SU-DHL-6 (cell line): Measurements from ENCODE around the gene GPR6.

Experiments
- H2AFZ ChIP-seq: fragments of 200-600 bp; sonication (generic); 2 replicates; pipeline ENCODE4 v1.6.1; 2014; ENCODE audit warnings: low read depth, mild to moderate bottlenecking, moderate library complexity, mixed read lengths, antibody characterized with exemption, low read length; ENCODE audit not compliant: severe bottlenecking
- H3F3A ChIP-seq: fragments of 200-600 bp; shearing (Covaris generic); 2 replicates; pipeline ENCODE4 v1.6.0; 2016; ENCODE audit warnings: antibody characterized with exemption, mild to moderate bottlenecking; ENCODE audit not compliant: insufficient read depth
- H3K27ac ChIP-seq: fragments of 200-600 bp; sonication (generic); 2 replicates; pipeline ENCODE4 v1.5.1; 2016; ENCODE audit warnings: low read depth, mild to moderate bottlenecking, low read length, moderate library complexity, mixed read lengths
- H3K27me3 ChIP-seq: fragments of 200-600 bp; sonication (generic), shearing (Covaris generic); 2 replicates; pipeline ENCODE4 v1.6.0; 2014; ENCODE audit warnings: mild to moderate bottlenecking, low read length
- H3K36me3 ChIP-seq: fragments of 200-600 bp; sonication (generic); 2 replicates; pipeline ENCODE4 v1.6.1; 2014; ENCODE audit warnings: mild to moderate bottlenecking, low read length, mixed read lengths
- H3K4me2 ChIP-seq: fragments of 300-600, 200-600 bp; shearing (Covaris generic), sonication (generic); 2 replicates; pipeline ENCODE4 v1.6.0; 2014; ENCODE audit warnings: low read length, low read depth, mild to moderate bottlenecking; ENCODE audit not compliant: poor library complexity, severe bottlenecking
- H3K4me3 ChIP-seq: fragments of 200-600 bp; sonication (generic); 2 replicates; pipeline ENCODE4 v1.5.1; 2014; ENCODE audit warnings: antibody characterized with exemption, low read length, mild to moderate bottlenecking, mixed read lengths; ENCODE audit not compliant: insufficient read depth, poor library complexity, severe bottlenecking
- H3K79me2 ChIP-seq: fragments of 200-600 bp; sonication (generic); 2 replicates; pipeline ENCODE4 v1.6.1; 2014; ENCODE audit warnings: mild to moderate bottlenecking, low read length, moderate library complexity; ENCODE audit not compliant: insufficient read depth
- H3K9ac ChIP-seq: fragments of 200-600 bp; sonication (generic); 2 replicates; pipeline ENCODE4 v1.7.0; 2014; ENCODE audit warnings: mild to moderate bottlenecking, low read length
- H3K9me2 ChIP-seq: fragments of 200-600 bp; sonication (generic); replicated peaks from 2 replicates; pipeline ENCODE4 v1.6.1; 2014; ENCODE audit warnings: low read length; ENCODE audit not compliant: insufficient read depth
- H3K9me3 ChIP-seq: fragments of 200-600 bp; sonication (generic); 2 replicates; pipeline ENCODE4 v1.6.1; 2014; ENCODE audit warnings: low read length, mixed read lengths; ENCODE audit not compliant: insufficient read depth
- H4K20me1 ChIP-seq: fragments of 200-600 bp; sonication (generic); 2 replicates; pipeline ENCODE4 v1.6.1; 2014; ENCODE audit warnings: low read depth, mild to moderate bottlenecking, antibody characterized with exemption, low read length, moderate library complexity, mixed read lengths
- CTCF ChIP-seq: fragments of 200-600 bp; sonication (generic); IDR thresholded peaks from one replicate; pipeline ENCODE4 v1.5.1; 2017; ENCODE audit warnings: antibody characterized with exemption, mild to moderate bottlenecking, low read length, moderate library complexity; ENCODE audit not compliant: insufficient read depth, poor library complexity, severe bottlenecking
- EZH2phosphoT487 ChIP-seq: fragments of 200-600 bp; sonication (generic), shearing (Covaris generic); conservative IDR thresholded peaks from 2 replicates; pipeline ENCODE4 v1.6.1; 2018; ENCODE audit warnings: mild to moderate bottlenecking, antibody characterized with exemption, low read length, moderate library complexity, mixed read lengths

Gene GPR6

GRCh38 chr6:109964949-109965348 lies 13.2 kb upstream of the GPR6 start:
- no peak overlapping the region for H3K4me3 ChIP-seq
- H3K9me2 ChIP-seq, result no peaks in the 10 kb centered on the region
- H3K27me3 ChIP-seq, result no peaks in the 10 kb centered on the region
- no peak overlapping the region for H3K9ac ChIP-seq
- no peaks in the 10 kb centered on the region for H3K79me2 ChIP-seq
- 0 out of 2 replicates have a peak, but pooled peaks cover 4% of the 10 kb centered on the region for H3K9me3 ChIP-seq
- H3K36me3 ChIP-seq, result no peaks in the 10 kb centered on the region
- no peak overlapping the region for H3K27ac ChIP-seq
- no peak overlapping the region for H2AFZ ChIP-seq
- no peaks in the 10 kb centered on the region for H3F3A ChIP-seq
- TF ChIP-seq CTCF, result no peak
- no peak for TF ChIP-seq EZH2phosphoT487
- H4K20me1 ChIP-seq, result no peaks in the 10 kb centered on the region
- H3K4me2 ChIP-seq, result no peak overlapping the region

- no peaks in the 10 kb centered on the region for H3K36me3 ChIP-seq
- TF ChIP-seq CTCF (no peak), EZH2phosphoT487 (no peak)
- no peaks in the 10 kb centered on the region for H3K27me3 ChIP-seq
- H3K27ac ChIP-seq, result no peak overlapping the region
- H3K4me2 ChIP-seq, result no peak overlapping the region
- no peak overlapping the region for H3K4me3 ChIP-seq
- H4K20me1 ChIP-seq, result no peaks in the 10 kb centered on the region
- no peak overlapping the region for H3K9ac ChIP-seq
- H3K9me2 ChIP-seq, result no peaks in the 10 kb centered on the region
- H2AFZ ChIP-seq, result no peak overlapping the region
- no peaks in the 10 kb centered on the region for H3K79me2 ChIP-seq
- 0 out of 2 replicates have a peak, but pooled peaks cover 4% of the 10 kb centered on the region for H3K9me3 ChIP-seq
- no peaks in the 10 kb centered on the region for H3F3A ChIP-seq
These were observed 11.8 kb upstream of the GPR6 start for GRCh38 chr6:109966299-109966698.

- Histone ChIP-seq H3K9ac (no peak overlapping the region), H3K4me2 (no peak overlapping the region), H4K20me1 (no peaks in the 10 kb centered on the region), H3K4me3 (no peak overlapping the region), H3K9me3 (no peaks in the 10 kb centered on the region), H3K36me3 (no peaks in the 10 kb centered on the region), H2AFZ (no peak overlapping the region), H3F3A (no peaks in the 10 kb centered on the region), H3K9me2 (no peaks in the 10 kb centered on the region), H3K27me3 (no peaks in the 10 kb centered on the region), H3K27ac (no peak overlapping the region), H3K79me2 (no peaks in the 10 kb centered on the region)
- TF ChIP-seq CTCF, result no peak
These were observed 329 bp upstream of the GPR6 start for GRCh38 chr6:109977791-109978173.
